Thyroid gland (tissue), 4 donors: ENCODE measurements around the gene MED25. TPM values are rescaled to one million over a fixed set of nuclear protein-coding genes. Genes with fewer than 3 reads are reported as not detected.

Experiments used
- DNase-seq, 2 donors: peaks; one replicate each; pipeline ENCODE4 v3.0.0-alpha.2; 2019
- H3K27ac ChIP-seq, 3 donors: fragments of 200-600 bp; sonication (generic); 1 replicate in 2 of 3; 2 replicates in 1 of 3; pipeline ENCODE4 v1.5.1; 2016 to 2019; ENCODE audit warnings: mild to moderate bottlenecking in 1 of 3, moderate library complexity in 1 of 3
- H3K27me3 ChIP-seq: fragments of 200-600 bp; sonication (generic); one replicate; pipeline ENCODE4 v1.5.1; 2019
- H3K36me3 ChIP-seq, 2 donors: fragments of 200-600 bp; sonication (generic); one replicate each; pipeline ENCODE4 v1.5.1; 2016 to 2019
- H3K4me1 ChIP-seq, 2 donors: fragments of 200-600 bp; sonication (generic); one replicate each; pipeline ENCODE4 v1.5.1; 2017 to 2019
- H3K4me3 ChIP-seq, 3 donors: fragments of 200-600 bp; sonication (generic); replicated peaks in 1 of 3; 1 replicate in 2 of 3; 2 replicates in 1 of 3; pipeline ENCODE4 v1.5.1; 2016; ENCODE audit warnings: mild to moderate bottlenecking in 1 of 3
- H3K9me3 ChIP-seq: fragments of 200-600 bp; sonication (generic); one replicate; pipeline ENCODE4 v1.5.1; 2017
- POLR2A ChIP-seq, 2 donors: fragments of 450-650 bp; IDR thresholded peaks; one replicate each; pipeline ENCODE4 v1.6.1; 2017; ENCODE audit warnings: antibody characterized with exemption in 2 of 2, mild to moderate bottlenecking in 2 of 2, moderate library complexity in 1 of 2
- WGBS, 2 donors: methylation state at CpG; one replicate each; pipeline ENCODE4 v1.1.5; 2017; 5-methylcytosine and 5-hydroxymethylcytosine counted together
- intact Hi-C: fragments of 100-400 bp; cut with DNase I; formaldehyde crosslinking; loops from one replicate; pipeline ENCODE4 v1.15.1; 2023
- total RNA-seq, 4 donors: library from RNA; depleted of rRNA; stranded (reverse); fragments of >200 nt; gene quantifications; one replicate each; pipeline ENCODE4 v1.2.3, GENCODE V29; 2016
- TF ChIP-seq, protein P1 (sequence below), 6 experiments: fragments of 200-600 bp in 3 of 6; fragments of 450-650 bp in 3 of 6; sonication (generic) in 3 of 6; IDR thresholded peaks; one replicate each; pipeline ENCODE4 v1.5.1; 2016 to 2019; ENCODE audit warnings: antibody characterized with exemption in 6 of 6, mild to moderate bottlenecking in 2 of 6, inconsistent platforms in 1 of 6, moderate library complexity in 1 of 6

Gene MED25
- total RNA-seq, 4 donors from 2014 or later: 42.6 to 50.2 (median 44.9) TPM

DNA sequence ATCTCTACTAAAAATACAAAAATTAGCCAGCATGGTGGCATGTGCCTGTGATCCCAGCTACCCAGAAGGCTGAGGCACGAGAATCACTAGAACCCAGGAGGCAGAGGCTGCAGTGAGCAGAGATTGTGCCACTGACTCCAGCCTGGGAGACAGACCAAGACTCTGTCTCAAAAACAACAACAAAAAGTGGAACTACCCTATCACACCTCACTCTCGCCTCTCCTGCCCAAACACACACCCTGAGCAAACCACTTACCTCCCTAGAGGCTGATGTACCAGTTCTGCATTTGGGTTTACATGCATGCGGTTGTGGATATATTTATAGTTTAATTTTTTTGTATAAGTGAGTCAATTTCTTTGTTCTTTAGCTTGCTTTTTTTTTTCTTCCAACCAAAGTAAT lies 25.2 kb downstream of the MED25 start:
- intact Hi-C loops: no loop called here
- no peak for TF ChIP-seq POLR2A (IDR thresholded peaks at IDR 0.05)
- TF ChIP-seq, protein P1, sequence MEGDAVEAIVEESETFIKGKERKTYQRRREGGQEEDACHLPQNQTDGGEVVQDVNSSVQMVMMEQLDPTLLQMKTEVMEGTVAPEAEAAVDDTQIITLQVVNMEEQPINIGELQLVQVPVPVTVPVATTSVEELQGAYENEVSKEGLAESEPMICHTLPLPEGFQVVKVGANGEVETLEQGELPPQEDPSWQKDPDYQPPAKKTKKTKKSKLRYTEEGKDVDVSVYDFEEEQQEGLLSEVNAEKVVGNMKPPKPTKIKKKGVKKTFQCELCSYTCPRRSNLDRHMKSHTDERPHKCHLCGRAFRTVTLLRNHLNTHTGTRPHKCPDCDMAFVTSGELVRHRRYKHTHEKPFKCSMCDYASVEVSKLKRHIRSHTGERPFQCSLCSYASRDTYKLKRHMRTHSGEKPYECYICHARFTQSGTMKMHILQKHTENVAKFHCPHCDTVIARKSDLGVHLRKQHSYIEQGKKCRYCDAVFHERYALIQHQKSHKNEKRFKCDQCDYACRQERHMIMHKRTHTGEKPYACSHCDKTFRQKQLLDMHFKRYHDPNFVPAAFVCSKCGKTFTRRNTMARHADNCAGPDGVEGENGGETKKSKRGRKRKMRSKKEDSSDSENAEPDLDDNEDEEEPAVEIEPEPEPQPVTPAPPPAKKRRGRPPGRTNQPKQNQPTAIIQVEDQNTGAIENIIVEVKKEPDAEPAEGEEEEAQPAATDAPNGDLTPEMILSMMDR (IDR thresholded peaks at IDR 0.05): no peak
- H3K9me3 ChIP-seq: no peaks in the 10 kb centered on the region
- no peak for DNase-seq
- no peak overlapping the region for H3K4me3 ChIP-seq
- H3K27me3 ChIP-seq: no peaks in the 10 kb centered on the region
- 87 to 94% methylated on average over 3 of the region's 3 CpGs for WGBS, 2 donors
- no peaks in the 10 kb centered on the region for H3K4me1 ChIP-seq
- peaks cover 5 to 14% of the 10 kb centered on the region in 2 donors for H3K36me3 ChIP-seq
- H3K27ac ChIP-seq: no peak overlapping the region

DNA sequence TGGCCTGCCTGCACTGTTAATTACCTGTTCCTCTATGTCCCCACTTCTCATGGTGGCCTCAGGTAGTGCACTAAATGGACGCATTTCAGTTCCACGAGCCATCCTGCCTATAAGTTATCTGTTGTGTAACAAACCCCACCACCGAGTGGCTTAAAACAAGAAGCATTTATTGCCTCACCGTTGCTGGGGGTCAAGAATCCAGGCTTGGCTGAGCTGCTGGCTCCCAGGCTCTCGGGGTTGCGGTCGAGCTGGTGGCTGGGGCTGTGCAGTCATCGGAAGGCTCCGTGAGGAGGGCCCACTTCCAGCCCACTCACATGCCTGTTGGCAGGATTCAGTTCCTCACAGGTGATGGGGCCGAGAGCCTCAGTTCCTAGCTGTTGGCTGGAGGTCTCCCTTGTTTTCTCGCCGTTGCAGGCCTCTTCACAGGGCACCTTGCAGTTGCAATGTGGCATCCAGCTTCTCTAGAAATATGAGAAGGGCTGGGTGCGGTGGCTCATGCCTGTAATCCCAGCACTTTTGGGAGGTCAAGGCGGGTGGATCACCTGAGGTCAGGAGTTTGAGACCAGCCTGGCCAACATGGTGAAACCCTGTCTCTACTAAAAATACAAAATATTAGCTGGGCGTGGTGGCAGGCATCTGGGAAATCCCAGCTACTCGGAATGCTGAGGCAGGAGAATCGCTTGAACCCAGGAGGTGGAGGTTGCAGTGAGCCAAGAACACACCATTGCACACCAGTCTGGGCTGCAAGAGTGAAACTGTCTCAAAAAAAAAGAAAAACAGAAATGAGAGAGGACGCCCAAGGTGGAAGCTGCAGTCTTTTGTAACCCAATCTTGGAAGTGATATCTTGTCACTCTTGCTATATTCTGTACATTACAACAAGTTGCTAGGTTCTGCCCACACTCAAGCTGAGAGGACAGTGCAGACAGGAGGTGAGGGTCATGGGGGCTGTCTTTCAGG lies 26.3 kb downstream of the MED25 start:
- no peak overlapping the region for H3K27ac ChIP-seq
- H3K4me1 ChIP-seq: no peaks in the 10 kb centered on the region
- WGBS, 2 donors: 89 to 92% methylated on average over 13 to 17 of the region's 18 CpGs
- H3K4me3 ChIP-seq: no peak overlapping the region
- intact Hi-C loops: no loop called here
- no peak for TF ChIP-seq POLR2A (IDR thresholded peaks at IDR 0.05)
- TF ChIP-seq, protein P1 (IDR thresholded peaks at IDR 0.05): no peak
- DNase-seq: no peak
- no peaks in the 10 kb centered on the region for H3K9me3 ChIP-seq
- H3K27me3 ChIP-seq: no peaks in the 10 kb centered on the region
- H3K36me3 ChIP-seq: peaks cover 1 to 4% of the 10 kb centered on the region in 2 donors

DNA sequence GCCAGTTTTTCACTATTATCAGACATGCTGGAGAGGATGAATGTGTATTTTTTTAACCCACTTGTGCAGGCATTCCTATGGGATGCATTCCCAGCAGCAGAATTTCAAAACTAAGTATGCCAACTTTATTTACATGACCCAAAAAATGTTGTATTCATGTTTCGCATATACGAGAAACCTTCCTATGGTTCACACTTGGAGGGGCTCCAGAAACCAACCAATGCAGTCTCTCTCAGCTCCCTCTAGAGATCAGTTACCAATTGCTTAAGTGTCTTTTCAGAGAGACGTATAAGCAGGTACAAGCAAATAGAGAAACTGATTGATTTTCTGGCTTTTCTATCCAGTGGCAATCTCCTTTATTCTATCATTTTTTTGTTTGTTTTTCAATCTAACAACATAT lies 27.3 kb downstream of the MED25 start:
- intact Hi-C loops: no loop called here
- 64 to 85% methylated on average over 3 of the region's 3 CpGs for WGBS, 2 donors

GRCh38 chr19:49846408-49846807 lies 28.3 kb downstream of the MED25 start:
- Histone ChIP-seq H3K27me3 (no peaks in the 10 kb centered on the region), H3K4me3 (no peak overlapping the region), H3K9me3 (no peaks in the 10 kb centered on the region), H3K27ac (no peak overlapping the region), H3K4me1 (peaks cover 0 to 4% of the 10 kb centered on the region in 2 donors), H3K36me3 (no peaks in the 10 kb centered on the region)
- DNase-seq: no peak
- intact Hi-C loops: no loop called here
- TF ChIP-seq POLR2A (IDR thresholded peaks at IDR 0.05): no peak
- TF ChIP-seq, protein P1 (IDR thresholded peaks at IDR 0.05): no peak
- WGBS, 2 donors: 82 to 83% methylated on average over 5 of the region's 5 CpGs

More for the DNA sequence above, 27.3 kb downstream of the MED25 start:
- DNase-seq: no peak
- H3K9me3 ChIP-seq: no peaks in the 10 kb centered on the region
- H3K4me1 ChIP-seq: peaks cover 0 to 4% of the 10 kb centered on the region in 2 donors
- H3K4me3 ChIP-seq: no peak overlapping the region
- no peaks in the 10 kb centered on the region for H3K27me3 ChIP-seq
- H3K27ac ChIP-seq: no peak overlapping the region
- H3K36me3 ChIP-seq: no peaks in the 10 kb centered on the region
- TF ChIP-seq, protein P1 (IDR thresholded peaks at IDR 0.05): no peak
- no peak for TF ChIP-seq POLR2A (IDR thresholded peaks at IDR 0.05)
